Measurements from ENCODE around the gene TSHZ1. TPM values are rescaled to one million over a fixed set of nuclear protein-coding genes. Genes with fewer than 3 reads are reported as not detected.
A peak's percentile ranks its signal among the peaks of the same experiment; 100 is the strongest.

The TSHZ1 gene
- total RNA-seq, 4 donors from 2014 or later: 22.3 to 41.7 (median 33.8) TPM

DNA sequence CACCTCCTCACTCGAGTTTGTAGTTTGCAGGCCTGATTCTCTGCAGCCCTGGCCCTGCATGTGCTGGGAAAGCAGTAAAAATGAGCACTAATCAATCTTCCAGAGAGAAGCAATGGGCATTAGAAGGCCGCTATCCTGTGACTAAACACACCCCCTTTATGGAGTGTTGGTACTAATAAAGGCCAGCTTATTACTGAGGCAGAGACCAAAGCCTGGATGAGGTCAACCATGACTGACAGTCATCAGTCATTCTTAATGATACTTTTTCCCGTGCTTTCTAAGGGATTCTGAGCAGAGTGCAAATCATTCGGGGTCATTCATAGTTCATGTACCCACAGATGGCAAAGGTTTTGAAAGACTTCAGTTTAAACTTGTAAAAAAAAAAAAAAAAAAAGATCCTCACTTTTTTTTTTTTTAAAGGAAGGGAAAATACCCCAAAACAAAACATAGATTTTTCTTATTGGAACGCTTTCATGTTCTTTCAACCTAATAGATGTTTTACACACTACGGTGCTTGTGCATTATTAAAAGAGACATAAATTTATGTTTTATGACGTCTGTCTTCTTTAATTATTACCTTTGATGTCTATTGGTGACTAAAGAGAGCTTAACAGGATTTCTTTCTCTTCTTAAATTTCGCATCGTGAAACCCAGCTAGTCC is 13.2 kb downstream of the TSHZ1 start:
- TF ChIP-seq POLR2A (IDR thresholded peaks at IDR 0.05) (no peak), POLR2AphosphoS5 (IDR thresholded peaks at IDR 0.05) (no peak), EP300 (IDR thresholded peaks at IDR 0.05) (no peak)
- TF ChIP-seq, protein P1, sequence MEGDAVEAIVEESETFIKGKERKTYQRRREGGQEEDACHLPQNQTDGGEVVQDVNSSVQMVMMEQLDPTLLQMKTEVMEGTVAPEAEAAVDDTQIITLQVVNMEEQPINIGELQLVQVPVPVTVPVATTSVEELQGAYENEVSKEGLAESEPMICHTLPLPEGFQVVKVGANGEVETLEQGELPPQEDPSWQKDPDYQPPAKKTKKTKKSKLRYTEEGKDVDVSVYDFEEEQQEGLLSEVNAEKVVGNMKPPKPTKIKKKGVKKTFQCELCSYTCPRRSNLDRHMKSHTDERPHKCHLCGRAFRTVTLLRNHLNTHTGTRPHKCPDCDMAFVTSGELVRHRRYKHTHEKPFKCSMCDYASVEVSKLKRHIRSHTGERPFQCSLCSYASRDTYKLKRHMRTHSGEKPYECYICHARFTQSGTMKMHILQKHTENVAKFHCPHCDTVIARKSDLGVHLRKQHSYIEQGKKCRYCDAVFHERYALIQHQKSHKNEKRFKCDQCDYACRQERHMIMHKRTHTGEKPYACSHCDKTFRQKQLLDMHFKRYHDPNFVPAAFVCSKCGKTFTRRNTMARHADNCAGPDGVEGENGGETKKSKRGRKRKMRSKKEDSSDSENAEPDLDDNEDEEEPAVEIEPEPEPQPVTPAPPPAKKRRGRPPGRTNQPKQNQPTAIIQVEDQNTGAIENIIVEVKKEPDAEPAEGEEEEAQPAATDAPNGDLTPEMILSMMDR (IDR thresholded peaks at IDR 0.05): no peak
- Histone ChIP-seq H3K9me3 (no peaks in the 10 kb centered on the region), H3K36me3 (no peaks in the 10 kb centered on the region), H3K4me3 (no peak overlapping the region), H3K4me1 (peaks cover 10 to 97% (median 35%) of the 10 kb centered on the region in 3 donors), H3K27ac (peak overlapping the region in 3 of 4 donors; percentile 62 to 66 (median 63)), H3K27me3 (no peaks in the 10 kb centered on the region)
- WGBS, 2 donors (ENCODE audit: low coverage in 1 of 2): 37 to 42% methylated on average over 8 to 9 of the region's 9 CpGs
- no peak for ATAC-seq

DNA sequence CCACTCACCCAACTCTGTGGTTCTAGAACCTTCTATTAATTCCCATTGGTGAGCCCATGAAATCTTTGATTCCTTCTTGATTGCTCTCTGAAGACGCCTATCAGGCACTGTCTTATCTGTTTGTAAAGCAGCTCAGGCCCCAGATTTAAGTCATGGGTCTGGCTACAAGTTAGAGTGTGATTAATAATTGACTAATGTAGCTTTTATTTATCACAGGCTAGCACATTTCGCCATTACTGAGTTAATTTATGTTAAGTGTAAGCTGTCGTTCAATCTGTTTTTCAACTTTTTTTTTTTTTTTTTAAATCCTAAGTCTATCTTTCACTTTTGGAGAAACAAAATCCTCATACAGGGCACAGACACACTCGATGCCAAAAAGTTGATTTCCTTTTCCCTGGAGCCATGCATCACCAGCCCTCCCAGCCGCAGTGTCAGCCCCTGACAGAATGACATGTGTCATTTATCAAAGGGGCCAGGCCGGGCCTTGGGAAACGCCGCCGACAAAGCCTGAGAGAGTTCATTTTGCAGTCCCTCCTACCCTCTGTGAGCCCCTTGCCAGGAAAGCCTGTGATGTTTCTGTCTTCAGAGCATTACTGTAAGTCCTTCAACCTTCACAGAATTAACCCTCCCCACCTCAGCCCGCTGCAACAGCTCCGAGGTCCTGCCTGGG is 15.8 kb downstream of the TSHZ1 start:
- H3K9me3 ChIP-seq: no peaks in the 10 kb centered on the region
- H3K27ac ChIP-seq: peak overlapping the region in 3 of 4 donors; percentile 63 to 71 (median 69)
- ATAC-seq: no peak
- H3K4me3 ChIP-seq: peak overlapping the region in 1 of 2 donors; percentile 32
- H3K36me3 ChIP-seq: no peaks in the 10 kb centered on the region
- TF ChIP-seq EP300 (IDR thresholded peaks at IDR 0.05): no peak
- TF ChIP-seq, protein P1 (IDR thresholded peaks at IDR 0.05): no peak
- no peak for TF ChIP-seq POLR2A (IDR thresholded peaks at IDR 0.05)
- TF ChIP-seq POLR2AphosphoS5 (IDR thresholded peaks at IDR 0.05): no peak
- peaks cover 9 to 97% (median 38%) of the 10 kb centered on the region in 3 donors for H3K4me1 ChIP-seq
- no peaks in the 10 kb centered on the region for H3K27me3 ChIP-seq
- 27 to 32% methylated on average over 3 to 4 of the region's 11 CpGs for WGBS, 2 donors (ENCODE audit: low coverage in 1 of 2)

DNA sequence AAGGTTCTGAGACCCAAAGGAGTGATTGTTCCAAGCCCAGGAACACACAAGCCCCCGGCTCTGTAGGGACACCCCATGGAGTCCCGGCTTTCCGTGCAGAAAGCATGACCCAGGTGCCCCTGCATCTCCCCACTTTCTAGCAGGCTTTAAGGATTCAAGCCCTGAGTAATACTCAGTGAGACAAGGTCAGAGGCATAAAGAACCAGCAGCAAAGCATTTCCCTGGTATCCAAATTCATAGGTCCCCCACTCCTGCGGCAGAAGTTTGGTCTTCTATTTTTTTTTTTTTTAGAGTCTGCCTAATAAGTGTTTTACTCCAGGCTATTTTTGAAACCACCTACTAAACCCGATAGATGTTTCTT is 16.3 kb downstream of the TSHZ1 start:
- Histone ChIP-seq H3K4me3 (peak overlapping the region in 1 of 2 donors; percentile 32), H3K27ac (peak overlapping the region in 3 of 4 donors; percentile 63 to 71 (median 69)), H3K27me3 (no peaks in the 10 kb centered on the region), H3K36me3 (no peaks in the 10 kb centered on the region), H3K9me3 (no peaks in the 10 kb centered on the region), H3K4me1 (peaks cover 6 to 97% (median 34%) of the 10 kb centered on the region in 3 donors)
- TF ChIP-seq EP300 (IDR thresholded peaks at IDR 0.05): no peak
- TF ChIP-seq POLR2AphosphoS5 (IDR thresholded peaks at IDR 0.05): no peak
- no peak for TF ChIP-seq POLR2A (IDR thresholded peaks at IDR 0.05)
- TF ChIP-seq, protein P1 (IDR thresholded peaks at IDR 0.05): no peak
- ATAC-seq: no peak
- WGBS, 2 donors (ENCODE audit: low coverage in 1 of 2): 10 to 39% methylated on average over 2 to 4 of the region's 5 CpGs

DNA sequence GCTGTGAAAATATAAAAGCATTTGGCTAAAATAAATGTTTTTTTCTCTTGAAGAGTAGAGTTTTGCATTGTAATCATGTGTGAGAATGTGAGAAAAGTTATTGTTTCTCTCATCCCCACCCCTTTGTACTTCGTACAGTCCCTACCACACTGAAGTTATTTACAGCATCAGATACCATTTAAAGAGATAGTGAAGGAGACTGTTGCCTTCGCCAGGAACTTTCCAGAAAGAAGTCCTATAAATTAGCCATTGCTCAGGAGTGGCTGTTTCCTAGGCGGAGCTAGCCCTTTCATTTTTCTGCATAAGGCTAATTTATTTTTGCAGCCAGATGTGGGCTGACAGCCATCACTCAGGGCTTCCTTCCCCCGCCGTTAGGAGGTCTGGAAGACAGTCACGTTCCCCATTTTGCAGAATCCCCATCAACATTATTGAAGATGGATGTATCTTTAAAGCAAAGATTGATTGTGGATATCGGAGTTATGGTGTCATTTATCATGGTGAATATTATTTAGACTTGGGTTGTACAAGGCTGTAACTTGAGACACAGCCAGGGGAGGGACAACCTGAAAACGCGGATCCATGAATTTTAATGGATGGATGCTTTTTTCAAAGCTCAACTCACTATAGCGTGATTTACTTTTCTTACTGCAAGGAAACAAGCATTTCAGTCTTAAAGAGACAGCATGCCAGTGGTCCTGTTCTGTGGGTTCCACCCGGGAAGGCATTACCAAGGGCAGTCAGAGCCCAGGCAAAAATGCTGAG is 17.1 kb downstream of the TSHZ1 start:
- H3K36me3 ChIP-seq: no peaks in the 10 kb centered on the region
- no peak for ATAC-seq
- H3K9me3 ChIP-seq: no peaks in the 10 kb centered on the region
- peak overlapping the region in 3 of 4 donors; percentile 33 to 71 (median 63) for H3K27ac ChIP-seq
- WGBS, 2 donors (ENCODE audit: low coverage in 1 of 2): 13 to 19% methylated on average over 7 to 11 of the region's 11 CpGs
- H3K27me3 ChIP-seq: no peaks in the 10 kb centered on the region
- H3K4me3 ChIP-seq: peak overlapping the region; percentile 17 to 32
- peaks cover 6 to 92% (median 28%) of the 10 kb centered on the region in 3 donors for H3K4me1 ChIP-seq
- TF ChIP-seq, protein P1 (IDR thresholded peaks at IDR 0.05): no peak
- TF ChIP-seq EP300 (IDR thresholded peaks at IDR 0.05): no peak
- TF ChIP-seq POLR2AphosphoS5 (IDR thresholded peaks at IDR 0.05): no peak
- TF ChIP-seq POLR2A (IDR thresholded peaks at IDR 0.05): no peak

Data from gastroesophageal sphincter (tissue), 4 donors.